Measurements from ENCODE around the gene PDCD2L. TPM values are rescaled to one million over a fixed set of nuclear protein-coding genes. Genes with fewer than 3 reads are reported as not detected.
"Not testable (repeated sequence)": the region's sequence is repeated elsewhere in the genome, so short reads cannot be mapped to it uniquely, and the experiment has no call there.

PDCD2L gene
- total RNA-seq, 4 donors from 2014 or later = 6.5 to 16.4 (median 12.6) TPM

DNA sequence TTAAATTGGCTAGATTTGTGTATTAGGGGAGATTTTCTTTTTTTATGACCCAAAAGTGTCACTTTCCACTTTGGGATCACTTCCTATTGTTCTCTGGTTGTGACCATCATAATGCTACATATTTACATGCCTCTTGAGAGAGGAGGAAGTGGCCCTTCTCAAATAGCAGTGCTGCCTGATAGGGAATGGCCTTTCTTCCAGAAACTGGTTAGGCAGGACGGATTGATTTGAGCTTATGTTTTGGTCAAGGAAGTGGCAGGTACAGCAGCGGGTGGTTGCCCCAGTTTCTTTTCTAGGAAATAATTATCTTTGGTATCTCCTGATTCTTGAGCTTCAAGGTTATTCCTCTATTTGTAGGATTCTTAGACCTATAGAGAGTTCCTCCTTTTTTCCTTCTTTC, 55.4 kb downstream of the PDCD2L start:
- no peak overlapping the region for H3K4me3 ChIP-seq (ENCODE audit: low read depth, poor library complexity, severe bottlenecking)
- TF ChIP-seq POLR2A (IDR thresholded peaks at IDR 0.05) = no peak
- TF ChIP-seq, protein P1, sequence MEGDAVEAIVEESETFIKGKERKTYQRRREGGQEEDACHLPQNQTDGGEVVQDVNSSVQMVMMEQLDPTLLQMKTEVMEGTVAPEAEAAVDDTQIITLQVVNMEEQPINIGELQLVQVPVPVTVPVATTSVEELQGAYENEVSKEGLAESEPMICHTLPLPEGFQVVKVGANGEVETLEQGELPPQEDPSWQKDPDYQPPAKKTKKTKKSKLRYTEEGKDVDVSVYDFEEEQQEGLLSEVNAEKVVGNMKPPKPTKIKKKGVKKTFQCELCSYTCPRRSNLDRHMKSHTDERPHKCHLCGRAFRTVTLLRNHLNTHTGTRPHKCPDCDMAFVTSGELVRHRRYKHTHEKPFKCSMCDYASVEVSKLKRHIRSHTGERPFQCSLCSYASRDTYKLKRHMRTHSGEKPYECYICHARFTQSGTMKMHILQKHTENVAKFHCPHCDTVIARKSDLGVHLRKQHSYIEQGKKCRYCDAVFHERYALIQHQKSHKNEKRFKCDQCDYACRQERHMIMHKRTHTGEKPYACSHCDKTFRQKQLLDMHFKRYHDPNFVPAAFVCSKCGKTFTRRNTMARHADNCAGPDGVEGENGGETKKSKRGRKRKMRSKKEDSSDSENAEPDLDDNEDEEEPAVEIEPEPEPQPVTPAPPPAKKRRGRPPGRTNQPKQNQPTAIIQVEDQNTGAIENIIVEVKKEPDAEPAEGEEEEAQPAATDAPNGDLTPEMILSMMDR (IDR thresholded peaks at IDR 0.05) = no peak
- 81 to 84% methylated on average over 2 of the region's 2 CpGs for WGBS, 2 donors
- intact Hi-C loops (cut with DNase I; ENCODE audit: low total_unique reads) = no loop called here
- DNase-seq (ENCODE audit: low spot score in 2 of 2) = peak in 1 of 2 donors; percentile 39

DNA sequence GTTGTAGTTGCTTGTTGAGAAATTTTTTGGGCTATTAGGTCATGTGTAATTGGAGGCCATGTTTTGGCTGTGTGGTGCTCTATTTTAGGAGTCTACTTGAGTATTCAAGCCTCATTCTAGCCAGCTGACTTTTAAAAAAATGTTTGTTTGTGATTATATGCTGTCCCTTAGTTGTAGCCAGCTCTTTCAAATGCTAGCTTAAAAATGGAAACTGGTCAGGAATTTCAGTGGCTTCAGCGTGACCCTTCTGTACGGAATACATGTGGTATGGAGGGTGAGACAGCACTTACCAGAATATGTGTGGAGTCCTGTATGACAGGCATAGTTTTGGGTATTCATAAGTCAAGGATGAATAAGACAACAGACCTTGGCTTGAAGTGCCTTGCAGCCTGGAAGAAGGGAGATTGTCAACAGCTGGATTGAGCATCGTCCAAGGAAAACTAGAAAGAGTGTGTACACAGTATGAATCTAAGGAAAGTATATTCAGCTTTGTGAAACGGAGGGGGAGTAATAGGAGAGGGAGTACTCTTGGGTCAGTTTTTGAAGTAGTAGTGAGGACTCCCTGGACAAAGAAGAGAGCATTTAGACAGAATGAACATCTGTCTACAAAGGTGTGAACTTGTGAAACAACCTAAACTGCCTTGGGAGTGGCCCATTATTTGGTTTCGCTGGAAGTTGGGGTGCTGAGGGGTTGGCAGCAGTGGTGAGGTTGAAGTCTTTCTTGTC, 57.3 kb downstream of the PDCD2L start:
- H3K4me3 ChIP-seq (ENCODE audit: low read depth, poor library complexity, severe bottlenecking) = no peak overlapping the region
- DNase-seq (ENCODE audit: low spot score in 2 of 2) = peak in 1 of 2 donors; percentile 31
- intact Hi-C loops (cut with DNase I; ENCODE audit: low total_unique reads) = no loop called here
- no peak for TF ChIP-seq POLR2A (IDR thresholded peaks at IDR 0.05)
- TF ChIP-seq, protein P1 (IDR thresholded peaks at IDR 0.05) = no peak
- WGBS, 2 donors = 83 to 86% methylated on average over 5 of the region's 5 CpGs

DNA sequence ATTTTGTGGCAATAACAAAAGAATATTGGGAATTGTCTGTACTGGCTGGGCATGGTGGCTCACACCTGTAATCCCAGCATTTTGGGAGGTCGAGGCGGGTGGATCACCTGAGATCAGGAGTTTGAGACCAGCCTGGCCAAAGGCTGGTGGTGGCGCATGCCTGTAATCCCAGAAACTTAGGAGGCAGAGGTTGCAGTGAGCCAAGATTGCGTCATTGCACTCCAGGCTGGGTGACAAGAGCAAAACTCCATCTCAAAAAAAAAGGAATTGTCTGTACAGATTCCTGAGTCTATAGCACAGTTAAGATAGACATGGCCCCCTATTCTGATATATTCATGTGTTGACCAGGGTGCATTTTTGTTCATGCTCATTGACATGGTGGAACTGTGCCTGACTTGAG, 60.6 kb downstream of the PDCD2L start:
- 91 to 95% methylated on average over 4 of the region's 4 CpGs for WGBS, 2 donors
- intact Hi-C loops (cut with DNase I; ENCODE audit: low total_unique reads); H3K4me3 ChIP-seq (ENCODE audit: low read depth, poor library complexity, severe bottlenecking): not testable (repeated sequence)
- DNase-seq (ENCODE audit: low spot score in 2 of 2) = peak in 1 of 2 donors; percentile 28

DNA sequence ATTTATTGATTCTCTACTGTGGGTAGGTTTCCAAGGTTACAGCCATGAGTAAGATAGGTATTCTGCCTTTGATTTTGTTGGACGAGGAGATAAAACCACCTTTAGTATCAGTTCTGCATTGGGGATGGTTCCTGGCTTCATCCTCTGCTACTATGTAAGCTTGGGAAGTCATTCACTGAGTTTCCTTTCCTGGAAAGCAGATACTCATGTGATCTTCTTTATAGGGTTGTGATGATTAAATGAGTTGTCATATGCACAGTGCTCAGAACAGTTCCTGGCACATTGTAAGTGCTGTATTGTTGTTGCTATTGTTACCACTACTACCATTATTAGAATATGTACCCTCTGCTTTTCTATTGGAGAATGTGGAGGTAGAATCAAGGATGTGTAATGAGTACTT, 64.2 kb downstream of the PDCD2L start:
- TF ChIP-seq POLR2A (IDR thresholded peaks at IDR 0.05) = no peak
- TF ChIP-seq, protein P1 (IDR thresholded peaks at IDR 0.05) = no peak
- WGBS, 2 donors = 68 to 74% methylated on average over 1 of the region's 1 CpG
- no peak overlapping the region for H3K4me3 ChIP-seq (ENCODE audit: low read depth, poor library complexity, severe bottlenecking)
- intact Hi-C loops (cut with DNase I; ENCODE audit: low total_unique reads) = no loop called here
- no peak for DNase-seq (ENCODE audit: low spot score in 2 of 2)

DNA sequence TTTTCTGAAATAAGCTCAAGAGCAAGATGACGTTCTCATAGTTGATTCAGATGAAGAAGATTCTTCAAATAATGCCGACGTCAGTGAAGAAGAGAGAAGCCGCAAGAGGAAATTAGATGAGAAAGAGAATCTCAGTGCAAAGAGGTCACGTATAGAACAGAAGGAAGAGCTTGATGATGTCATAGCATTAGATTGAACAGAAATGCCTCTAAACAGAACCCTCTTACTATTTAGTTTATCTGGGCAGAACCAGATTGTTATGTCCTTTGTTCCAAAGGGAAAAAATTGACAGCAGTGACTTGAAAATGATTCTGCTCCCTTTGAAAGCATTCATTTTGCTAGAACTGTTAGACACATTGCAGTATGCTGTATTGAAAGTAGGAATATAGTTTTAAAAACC, 64.8 kb downstream of the PDCD2L start:
- intact Hi-C loops (cut with DNase I; ENCODE audit: low total_unique reads); H3K4me3 ChIP-seq (ENCODE audit: low read depth, poor library complexity, severe bottlenecking); DNase-seq (ENCODE audit: low spot score in 2 of 2): not testable (repeated sequence)
- WGBS, 2 donors = 88 to 93% methylated on average over 5 of the region's 5 CpGs

DNA sequence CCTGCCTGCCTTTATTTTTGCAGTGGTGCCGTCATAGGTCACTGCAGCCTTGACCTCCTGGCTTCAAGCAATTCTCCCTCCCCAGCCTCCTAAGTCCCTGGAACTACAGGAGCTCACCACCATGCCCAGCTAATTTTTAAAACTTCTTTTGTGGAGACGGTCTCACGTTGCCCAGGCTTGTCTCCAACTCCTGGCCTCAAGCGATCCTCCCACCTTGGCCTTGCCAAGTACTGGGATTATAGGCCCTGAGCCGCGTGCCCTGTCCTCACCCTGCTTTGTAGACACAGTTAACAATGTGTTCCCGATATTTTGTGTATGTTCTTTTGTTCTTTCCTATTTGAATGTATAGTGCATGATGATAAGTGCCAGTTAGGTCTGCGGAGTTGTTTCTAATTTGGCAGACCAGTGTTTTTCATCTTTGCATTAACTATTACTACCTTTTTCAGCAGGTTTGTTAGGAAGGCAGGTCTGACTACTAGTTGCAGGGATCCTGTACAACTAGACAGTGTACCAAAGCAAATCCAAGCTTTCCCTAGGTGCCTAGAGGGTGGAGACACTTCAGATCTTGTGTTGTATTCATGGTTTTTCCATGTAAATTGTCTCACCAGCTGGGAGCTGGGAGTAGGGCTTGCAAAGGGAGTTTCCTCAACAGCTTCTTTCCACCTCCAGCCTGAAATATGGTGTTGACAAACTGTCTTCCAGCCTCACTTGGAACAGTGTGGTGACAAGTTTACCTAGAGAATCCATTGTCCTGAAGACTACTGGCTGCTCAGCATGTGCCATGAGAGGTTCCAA, 67.9 kb downstream of the PDCD2L start:
- H3K4me3 ChIP-seq (ENCODE audit: low read depth, poor library complexity, severe bottlenecking) = no peak overlapping the region
- no peak for TF ChIP-seq POLR2A (IDR thresholded peaks at IDR 0.05)
- intact Hi-C loops (cut with DNase I; ENCODE audit: low total_unique reads) = no loop called here
- DNase-seq (ENCODE audit: low spot score in 2 of 2) = peak in 1 of 2 donors; percentile 69
- WGBS, 2 donors = 39 to 56% methylated on average over 8 of the region's 8 CpGs

DNA sequence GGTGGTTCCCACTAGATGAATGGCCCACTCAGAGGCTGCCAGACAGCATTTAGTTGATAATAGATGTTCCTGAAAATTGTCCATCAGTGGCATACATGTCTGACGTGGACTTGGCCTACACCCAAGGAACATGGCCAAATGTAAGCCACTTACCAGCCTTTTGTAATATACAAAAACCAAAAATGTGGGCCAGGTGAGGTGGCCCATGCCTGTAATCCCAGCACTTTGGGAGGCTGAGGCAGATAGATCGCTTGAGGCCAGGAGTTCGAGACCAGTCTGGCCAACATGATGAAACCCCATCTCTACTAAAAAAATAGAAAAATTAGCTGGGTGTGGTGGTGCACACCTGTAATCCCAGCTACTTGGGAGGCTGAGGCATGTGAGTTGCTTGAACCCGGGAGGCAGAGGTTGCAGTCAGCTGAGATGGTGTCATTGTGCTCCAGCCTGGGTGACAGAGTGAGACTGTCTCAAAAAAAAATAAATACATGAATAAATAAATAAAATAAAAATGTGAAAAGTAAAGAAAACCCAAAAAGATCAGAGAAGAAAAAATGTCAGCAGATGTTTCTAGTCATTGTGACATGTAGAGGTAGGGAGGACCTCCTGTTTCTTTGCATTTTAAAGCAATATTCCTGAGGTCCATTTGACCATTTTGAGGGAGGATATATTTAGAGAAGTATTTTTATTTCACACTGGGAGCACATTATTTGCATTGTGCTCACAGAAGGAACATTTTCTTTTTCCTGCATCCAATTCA, 70.2 kb downstream of the PDCD2L start:
- peak in 1 of 2 donors; percentile 31 for DNase-seq (ENCODE audit: low spot score in 2 of 2)
- 73 to 81% methylated on average over 4 of the region's 4 CpGs for WGBS, 2 donors

More for the DNA sequence above, 70.2 kb downstream of the PDCD2L start:
- no peak for TF ChIP-seq POLR2A (IDR thresholded peaks at IDR 0.05)
- TF ChIP-seq, protein P1 (IDR thresholded peaks at IDR 0.05) = no peak
- no peak overlapping the region for H3K4me3 ChIP-seq (ENCODE audit: low read depth, poor library complexity, severe bottlenecking)
- intact Hi-C loops (cut with DNase I; ENCODE audit: low total_unique reads) = no loop called here
